Posterior cingulate gyrus (tissue), 11 donors: ENCODE measurements around the gene PTPRG.

Source experiments
- DNase-seq, 10 donors: peaks; one replicate each; pipeline versions ENCODE4 v3.0.0 to v3.0.0-alpha.2; 2020 to 2021; ENCODE audit warnings: mixed read lengths in 3 of 10
- intact Hi-C: fragments of 100-400 bp; cut with DNase I; formaldehyde crosslinking; loops from one replicate; pipeline ENCODE4 v1.15.1; 2023

The PTPRG gene

GRCh38 chr3:62068337-62068736 lies 507.0 kb downstream of the PTPRG start:
- intact Hi-C loops = no loop called here
- DNase-seq = no peak

DNA sequence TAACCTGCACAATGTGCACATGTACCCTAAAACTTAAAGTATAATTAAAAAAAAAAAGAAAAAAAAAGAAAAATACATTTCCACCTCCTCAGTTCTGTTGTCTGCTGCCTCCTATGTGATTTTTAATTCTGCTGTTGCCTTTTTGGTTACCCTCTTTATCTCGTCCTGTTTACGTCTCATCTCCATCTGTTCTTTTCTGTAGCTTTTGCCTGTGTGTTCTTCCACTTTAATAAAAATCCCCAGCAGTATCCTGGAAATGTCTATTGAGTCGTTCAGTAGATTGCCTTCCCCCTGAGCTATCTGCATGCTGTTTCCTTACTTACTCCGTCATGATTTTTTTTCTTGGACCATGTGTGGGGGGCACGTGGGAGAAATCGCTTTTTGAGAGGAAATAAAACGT lies 509.5 kb downstream of the PTPRG start:
- DNase-seq = no peak
- intact Hi-C loops = no loop called here

GRCh38 chr3:62073038-62073437 lies 511.7 kb downstream of the PTPRG start:
- intact Hi-C loops = no loop called here
- no peak for DNase-seq

DNA sequence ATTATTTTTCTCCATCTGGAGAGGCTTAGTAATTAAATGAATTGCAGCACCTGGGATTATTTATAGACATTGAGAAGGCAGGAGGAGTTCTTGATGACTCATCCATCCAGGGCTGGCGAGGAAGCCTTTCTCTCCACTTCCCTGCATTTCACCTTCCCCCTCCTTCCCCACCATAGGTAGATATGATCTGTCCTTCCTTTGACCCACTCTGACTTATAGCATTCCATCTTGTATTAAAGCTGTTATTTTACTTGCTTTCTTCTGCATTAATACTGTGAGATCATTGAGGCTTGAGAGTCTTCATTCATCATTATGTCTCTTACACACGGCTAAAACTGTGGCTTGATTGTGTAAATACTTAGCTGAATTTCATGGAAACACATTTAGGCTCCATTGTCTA lies 523.2 kb downstream of the PTPRG start:
- no peak for DNase-seq
- intact Hi-C loops = no loop called here

DNA sequence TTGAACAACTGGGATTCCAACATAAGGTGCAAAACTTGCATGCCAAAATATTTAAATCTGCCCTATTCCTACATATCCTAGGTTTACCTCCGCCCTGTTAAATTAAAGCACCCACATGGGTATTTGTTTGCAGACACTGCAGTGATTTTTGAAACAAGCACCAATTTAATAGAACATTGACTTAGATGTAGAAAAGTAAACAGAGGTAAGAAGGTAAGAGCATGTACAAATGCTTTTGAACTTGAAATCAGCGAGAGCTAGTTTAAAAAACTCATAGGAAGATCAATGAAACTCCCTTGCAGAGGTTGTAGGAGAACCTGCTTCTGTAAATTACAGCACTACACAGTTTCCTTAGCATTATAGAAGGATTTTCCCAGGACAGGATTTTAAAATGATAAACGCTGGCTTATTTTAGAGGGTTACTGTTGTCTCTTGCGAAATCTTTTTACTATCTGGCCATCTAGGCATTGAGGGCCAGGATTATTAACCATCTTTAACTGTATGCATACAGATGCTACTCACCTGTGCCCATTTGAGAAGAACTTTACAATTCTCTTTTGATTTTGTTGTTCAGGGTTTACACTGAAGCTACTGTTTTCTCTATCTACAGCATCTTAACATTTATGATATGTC lies 527.2 kb downstream of the PTPRG start:
- intact Hi-C loops = no loop called here
- DNase-seq = no peak

- no peak for DNase-seq
- intact Hi-C loops = no loop called here
These were observed 528.7 kb downstream of the PTPRG start for GRCh38 chr3:62090066-62090465.

- intact Hi-C loops = no loop called here
These were observed 529.1 kb downstream of the PTPRG start for GRCh38 chr3:62090519-62090918.

DNA sequence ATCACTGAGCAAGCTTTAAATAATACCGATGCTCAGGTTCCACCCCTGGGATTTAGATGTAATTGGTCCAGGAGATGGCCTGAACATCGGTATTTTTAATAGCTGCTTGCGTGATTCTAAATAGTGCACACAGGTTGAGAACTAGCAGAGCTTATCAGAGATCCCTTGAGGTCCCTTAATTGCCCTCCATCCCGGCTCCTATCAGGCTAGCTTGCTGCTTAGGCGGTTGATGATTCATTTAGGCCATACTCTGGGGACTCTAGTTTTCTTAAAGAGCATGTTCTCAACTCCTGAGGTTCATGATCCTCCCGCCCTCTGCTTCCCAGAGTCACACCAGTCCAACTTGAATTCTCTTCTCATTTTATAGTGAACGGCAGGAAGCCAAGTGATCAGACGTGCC lies 531.7 kb downstream of the PTPRG start:
- DNase-seq = no peak
- intact Hi-C loops = no loop called here

More at GRCh38 chr3:62090519-62090918, 529.1 kb downstream of the PTPRG start:
- DNase-seq = no peak

- intact Hi-C loops = no loop called here
- no peak for DNase-seq
These were observed 533.1 kb downstream of the PTPRG start for GRCh38 chr3:62094461-62094860.

GRCh38 chr3:62095080-62095479 lies 533.7 kb downstream of the PTPRG start:
- DNase-seq = no peak
- intact Hi-C loops = no loop called here

GRCh38 chr3:62095756-62096155 lies 534.4 kb downstream of the PTPRG start:
- no peak for DNase-seq
- intact Hi-C loops = no loop called here

DNA sequence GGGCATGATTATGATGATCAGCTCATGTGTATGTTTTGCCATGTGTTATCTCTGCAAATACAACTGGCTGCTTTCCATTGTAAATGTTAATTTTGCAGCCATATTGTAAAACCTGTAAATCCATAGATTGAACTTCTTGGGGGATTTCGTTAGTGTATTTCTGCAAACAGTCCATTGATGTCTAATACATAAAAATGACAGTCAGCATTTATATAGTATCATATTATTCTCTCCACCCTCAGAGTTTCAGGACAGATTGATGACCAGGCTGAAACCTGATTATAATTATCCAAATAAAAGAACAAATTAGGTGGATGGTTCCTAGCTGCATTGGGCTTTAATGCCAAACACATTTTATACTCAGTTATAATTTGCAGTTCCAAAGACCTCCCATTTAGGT lies 535.1 kb downstream of the PTPRG start:
- intact Hi-C loops = no loop called here
- DNase-seq = no peak

DNA sequence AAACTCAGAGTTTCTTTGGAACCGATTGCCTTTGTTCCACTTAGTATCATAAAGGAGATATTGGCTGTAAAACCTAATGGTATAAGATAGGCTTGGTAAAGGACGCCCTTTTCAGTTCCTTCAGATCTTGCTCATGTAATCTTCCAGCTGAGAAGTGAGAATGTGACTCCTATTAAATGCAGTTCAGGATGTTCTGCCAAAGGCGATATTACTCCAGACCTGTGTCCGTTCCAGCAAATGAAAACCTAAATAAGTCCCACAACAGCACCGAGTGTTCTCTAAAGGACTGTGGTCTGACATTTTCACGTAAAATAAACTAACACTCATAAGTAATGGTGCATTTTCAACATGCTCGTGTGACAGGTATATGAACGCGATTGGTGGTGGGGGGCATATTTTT lies 535.8 kb downstream of the PTPRG start:
- intact Hi-C loops = no loop called here
- no peak for DNase-seq

GRCh38 chr3:62098646-62099365 lies 537.4 kb downstream of the PTPRG start:
- intact Hi-C loops = no loop called here
- no peak for DNase-seq

DNA sequence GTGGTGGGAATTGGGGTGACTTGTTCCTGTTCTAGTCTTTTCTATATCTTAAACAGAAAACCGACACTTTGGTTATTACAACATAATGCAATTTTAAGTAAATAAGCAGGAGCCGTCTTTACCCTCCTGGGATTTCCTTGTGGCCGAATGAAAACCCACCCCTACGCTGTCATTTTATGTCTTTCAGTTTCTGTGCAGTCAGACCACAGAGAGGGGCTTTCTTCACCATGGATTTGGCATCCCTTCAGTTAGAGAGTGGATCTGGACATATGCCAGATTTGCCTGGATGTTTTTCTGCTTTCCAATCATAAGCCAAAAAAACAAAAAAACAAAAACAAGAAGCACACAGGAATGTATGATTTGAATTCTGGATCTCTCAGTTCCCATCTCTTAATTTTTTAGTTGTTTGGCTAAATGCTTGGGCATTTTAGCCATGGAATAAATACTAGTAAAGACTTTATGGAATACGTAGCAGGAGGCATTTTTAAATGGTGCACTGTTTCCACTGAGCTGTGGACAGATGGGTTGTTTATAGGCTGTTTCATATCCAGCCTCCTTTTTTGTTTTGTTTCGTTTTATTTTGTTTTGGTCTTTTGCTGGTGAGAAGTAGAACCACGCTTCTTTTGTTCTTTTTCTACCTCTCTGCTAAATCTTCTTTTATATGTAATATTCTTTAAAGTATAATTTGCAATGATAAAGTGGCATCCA lies 539.1 kb downstream of the PTPRG start:
- DNase-seq = no peak
- intact Hi-C loops = no loop called here

DNA sequence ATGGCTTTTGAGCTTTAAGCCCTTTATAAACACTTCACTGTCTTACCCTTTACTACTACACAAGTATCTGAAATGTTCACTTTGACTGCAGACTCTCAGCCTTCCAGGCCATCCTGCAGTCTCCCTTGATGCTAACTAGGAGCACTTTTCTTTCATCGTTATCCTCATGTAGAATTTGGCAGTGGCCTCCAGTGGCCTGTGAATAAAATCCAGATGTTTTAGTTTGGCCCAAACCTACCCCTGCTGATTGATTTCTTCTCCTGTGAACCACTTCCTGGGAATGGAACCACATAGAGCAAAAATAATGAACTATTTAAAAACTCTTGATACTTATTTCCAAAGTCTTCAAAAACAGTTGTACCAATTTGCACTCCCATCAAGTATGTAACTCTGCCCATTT lies 540.1 kb downstream of the PTPRG start:
- intact Hi-C loops = no loop called here
- no peak for DNase-seq

DNA sequence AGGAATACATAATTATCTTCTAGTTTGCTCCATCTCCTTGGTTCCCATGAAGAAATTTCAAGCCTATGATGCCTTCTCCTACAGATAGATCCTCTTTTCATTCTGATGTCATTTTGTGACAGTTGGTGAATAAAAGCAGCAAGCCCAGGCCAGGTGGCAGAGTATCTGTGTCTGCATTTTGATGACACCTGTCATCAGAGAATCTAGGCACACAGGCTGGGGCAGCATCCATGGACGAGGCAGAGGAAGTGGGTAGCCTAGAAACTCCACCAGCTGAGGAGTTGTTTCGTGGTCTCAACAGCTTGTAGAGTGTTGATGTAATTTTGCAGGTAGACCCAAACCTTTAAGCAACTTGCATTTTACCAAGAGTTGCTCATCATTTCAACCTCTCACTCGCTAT lies 542.2 kb downstream of the PTPRG start:
- intact Hi-C loops = no loop called here
- no peak for DNase-seq

- peak in 3 of 10 donors; percentile 25 to 86 (median 77) for DNase-seq
These were observed 548.2 kb downstream of the PTPRG start for GRCh38 chr3:62109534-62109933.

GRCh38 chr3:62110443-62111225 lies 549.3 kb downstream of the PTPRG start:
- no peak for DNase-seq
- intact Hi-C loops = no loop called here

More at GRCh38 chr3:62109534-62109933, 548.2 kb downstream of the PTPRG start:
- intact Hi-C loops = no loop called here

DNA sequence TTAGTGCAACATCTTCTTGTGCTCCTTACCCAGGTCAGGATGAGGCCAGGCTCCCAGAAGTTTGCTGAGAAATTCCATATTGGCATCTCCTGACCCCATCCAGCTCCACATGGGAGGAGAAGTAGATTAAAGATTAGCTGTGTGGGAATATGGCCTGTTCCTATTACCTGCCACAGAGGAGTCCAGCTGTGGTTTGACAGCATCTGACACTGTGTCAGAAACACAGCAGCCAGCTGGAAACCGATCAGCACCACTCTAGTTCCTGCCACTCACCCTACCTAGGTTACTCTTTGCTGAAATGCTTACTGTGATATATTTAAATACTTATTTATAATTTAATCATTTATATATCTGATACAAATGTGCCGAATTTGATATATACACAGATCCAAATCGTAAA lies 551.7 kb downstream of the PTPRG start:
- intact Hi-C loops = no loop called here
- DNase-seq = no peak

DNA sequence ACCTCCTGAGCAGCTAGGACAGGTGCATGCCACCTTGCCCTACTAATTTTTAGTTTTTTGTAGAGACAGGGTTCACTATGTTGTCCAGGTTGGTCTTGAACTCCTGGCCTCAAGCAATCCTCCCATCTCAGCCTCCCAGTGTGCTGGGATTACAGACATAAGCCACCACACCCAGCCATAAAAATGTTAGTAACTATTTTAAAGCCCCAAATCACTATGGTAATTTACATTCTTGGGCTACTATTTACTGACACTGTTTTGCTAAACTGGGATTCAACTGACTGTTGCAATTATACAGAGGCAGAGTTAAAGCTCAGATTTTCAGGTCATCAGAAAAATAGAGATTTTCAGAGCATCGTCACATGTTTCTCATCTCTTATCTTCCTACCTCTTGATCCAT lies 553.4 kb downstream of the PTPRG start:
- intact Hi-C loops = no loop called here
- DNase-seq = no peak
